Erythroblast (primary cell): ENCODE measurements around the gene VENTX.

Source experiments
- GATA1 ChIP-seq: IDR thresholded peaks from 2 replicates; pipeline ENCODE4 v1.6.1; 2011; ENCODE audit warnings: low read depth, mild to moderate bottlenecking, control low read depth, low read length, moderate library complexity
- POLR2A ChIP-seq: IDR thresholded peaks from 2 replicates; pipeline ENCODE4 v1.6.1; 2011; ENCODE audit warnings: mild to moderate bottlenecking, low read length

DNA sequence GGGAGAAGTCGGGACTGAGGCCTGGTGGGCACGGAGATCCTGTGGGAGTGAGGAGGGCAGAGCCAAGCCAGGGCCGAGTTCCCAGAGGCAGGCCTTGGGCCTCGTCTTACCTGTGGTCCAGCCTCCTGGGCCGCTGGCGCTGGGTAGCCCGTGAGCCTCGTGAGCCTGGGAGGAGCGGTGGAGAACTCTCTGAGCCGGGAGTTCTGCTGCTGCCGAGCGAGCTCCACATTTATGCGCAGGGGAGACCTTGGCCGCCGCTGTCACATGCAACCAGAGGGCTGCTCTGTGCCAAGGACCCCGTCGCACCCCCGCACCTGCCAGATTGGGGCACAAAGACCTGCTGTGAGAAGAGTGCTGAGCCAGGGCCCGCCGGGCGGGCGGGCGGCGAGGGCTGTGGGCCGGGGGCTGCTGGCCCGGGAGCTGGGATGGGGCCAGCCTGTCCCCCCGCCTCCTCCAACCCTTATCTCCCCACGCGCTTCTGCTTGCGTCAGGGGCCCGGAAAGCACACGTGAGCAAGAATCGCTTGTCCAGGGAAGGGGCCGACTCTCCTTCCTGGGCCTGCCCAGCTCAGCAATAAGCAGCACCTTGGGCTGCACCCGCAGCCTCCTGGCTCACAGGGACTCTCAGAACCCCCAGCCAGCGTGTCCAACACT is 10.2 kb downstream of the VENTX start:
- TF ChIP-seq POLR2A (no peak), GATA1 (no peak)
